ENCODE data around the gene GPATCH3.
"Not testable (repeated sequence)": the region's sequence is repeated elsewhere in the genome, so short reads cannot be mapped to it uniquely, and the experiment has no call there.

- TF ChIP-seq, protein P1, sequence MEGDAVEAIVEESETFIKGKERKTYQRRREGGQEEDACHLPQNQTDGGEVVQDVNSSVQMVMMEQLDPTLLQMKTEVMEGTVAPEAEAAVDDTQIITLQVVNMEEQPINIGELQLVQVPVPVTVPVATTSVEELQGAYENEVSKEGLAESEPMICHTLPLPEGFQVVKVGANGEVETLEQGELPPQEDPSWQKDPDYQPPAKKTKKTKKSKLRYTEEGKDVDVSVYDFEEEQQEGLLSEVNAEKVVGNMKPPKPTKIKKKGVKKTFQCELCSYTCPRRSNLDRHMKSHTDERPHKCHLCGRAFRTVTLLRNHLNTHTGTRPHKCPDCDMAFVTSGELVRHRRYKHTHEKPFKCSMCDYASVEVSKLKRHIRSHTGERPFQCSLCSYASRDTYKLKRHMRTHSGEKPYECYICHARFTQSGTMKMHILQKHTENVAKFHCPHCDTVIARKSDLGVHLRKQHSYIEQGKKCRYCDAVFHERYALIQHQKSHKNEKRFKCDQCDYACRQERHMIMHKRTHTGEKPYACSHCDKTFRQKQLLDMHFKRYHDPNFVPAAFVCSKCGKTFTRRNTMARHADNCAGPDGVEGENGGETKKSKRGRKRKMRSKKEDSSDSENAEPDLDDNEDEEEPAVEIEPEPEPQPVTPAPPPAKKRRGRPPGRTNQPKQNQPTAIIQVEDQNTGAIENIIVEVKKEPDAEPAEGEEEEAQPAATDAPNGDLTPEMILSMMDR (IDR thresholded peaks at IDR 0.05) = not testable (repeated sequence)
- not testable (repeated sequence) for TF ChIP-seq POLR2A (IDR thresholded peaks at IDR 0.05)
Measured at GRCh38 chr1:26847826-26848225, 52.4 kb downstream of the GPATCH3 start.

All from prostate gland (tissue), 2 donors.